ENCODE results near the gene FOXJ1.

The FOXJ1 gene

DNA sequence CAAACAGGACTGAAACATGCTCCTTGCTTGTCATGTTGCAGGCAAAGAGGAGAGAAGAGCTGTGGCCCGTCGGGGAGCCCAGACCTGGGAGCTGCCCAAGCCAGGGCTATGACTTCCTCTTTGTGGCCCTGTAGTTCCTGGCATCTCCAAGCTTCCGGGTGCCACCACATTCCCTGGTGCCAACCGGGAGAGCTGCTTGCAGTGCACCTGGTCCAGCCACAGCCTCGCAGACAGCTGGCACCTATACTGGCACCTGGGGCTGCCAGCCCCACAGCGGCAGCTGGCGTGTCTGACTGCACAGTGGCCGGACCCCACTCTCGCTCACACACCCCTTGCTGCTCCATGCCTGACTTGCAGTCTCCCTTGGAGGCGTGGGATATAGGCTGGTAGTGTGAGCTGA lies 37.1 kb upstream of the FOXJ1 start:
- H3K9me3 ChIP-seq (ENCODE audit: insufficient read depth, low read depth, low read length), result no peaks in the 10 kb centered on the region
- no peak overlapping the region for H2BK120ac ChIP-seq (ENCODE audit: insufficient read depth, low read length, poor library complexity)
- no peak overlapping the region for H3K9ac ChIP-seq (ENCODE audit: low read length)
- no peak overlapping the region for H2AK5ac ChIP-seq (ENCODE audit: low read length)
- H3K36me3 ChIP-seq (ENCODE audit: control insufficient read depth in 1 of 2, insufficient read depth in 2 of 2, low read length in 2 of 2), result no peaks in the 10 kb centered on the region
- H2AFZ ChIP-seq (ENCODE audit: insufficient read depth, low read length, poor library complexity), result no peak overlapping the region
- no peaks in the 10 kb centered on the region for H3K27me3 ChIP-seq (ENCODE audit: insufficient read depth, low read length)
- no peak overlapping the region for H4K8ac ChIP-seq (ENCODE audit: low read depth, low read length)
- H3K27ac ChIP-seq (ENCODE audit: low read depth, low read length), result no peak overlapping the region
- H2BK5ac ChIP-seq (ENCODE audit: low read depth, low read length, poor library complexity), result no peak overlapping the region
- no peak overlapping the region for H2BK12ac ChIP-seq (ENCODE audit: low read length)
- no peaks in the 10 kb centered on the region for H3K4me1 ChIP-seq (ENCODE audit: control insufficient read depth in 1 of 2, insufficient read depth in 2 of 2, low read length in 2 of 2)
- no peak overlapping the region for H4K91ac ChIP-seq (ENCODE audit: low read depth, low read length)
- no peak overlapping the region for H3K4me3 ChIP-seq (ENCODE audit: low read depth, low read length)
- no peak for DNase-seq
- no peak overlapping the region for H3K4ac ChIP-seq (ENCODE audit: low read depth, low read length)
- no peaks in the 10 kb centered on the region for H3K79me1 ChIP-seq (ENCODE audit: low read length)
- no peak overlapping the region for H3K14ac ChIP-seq (ENCODE audit: low read length)
- H3K79me2 ChIP-seq (ENCODE audit: control insufficient read depth, insufficient read depth, low read length, poor library complexity), result no peaks in the 10 kb centered on the region
- no peak overlapping the region for H3K23ac ChIP-seq (ENCODE audit: low read length)
- H3K18ac ChIP-seq (ENCODE audit: low read length), result no peak overlapping the region
- H4K12ac ChIP-seq (ENCODE audit: low read depth, low read length), result no peak overlapping the region
- no CpG with 5 or more reads among the region's 10 CpGs for WGBS (ENCODE audit: extremely low coverage, insufficient coverage, insufficient read length)
- no peak overlapping the region for H3K4me2 ChIP-seq (ENCODE audit: low read length)

DNA sequence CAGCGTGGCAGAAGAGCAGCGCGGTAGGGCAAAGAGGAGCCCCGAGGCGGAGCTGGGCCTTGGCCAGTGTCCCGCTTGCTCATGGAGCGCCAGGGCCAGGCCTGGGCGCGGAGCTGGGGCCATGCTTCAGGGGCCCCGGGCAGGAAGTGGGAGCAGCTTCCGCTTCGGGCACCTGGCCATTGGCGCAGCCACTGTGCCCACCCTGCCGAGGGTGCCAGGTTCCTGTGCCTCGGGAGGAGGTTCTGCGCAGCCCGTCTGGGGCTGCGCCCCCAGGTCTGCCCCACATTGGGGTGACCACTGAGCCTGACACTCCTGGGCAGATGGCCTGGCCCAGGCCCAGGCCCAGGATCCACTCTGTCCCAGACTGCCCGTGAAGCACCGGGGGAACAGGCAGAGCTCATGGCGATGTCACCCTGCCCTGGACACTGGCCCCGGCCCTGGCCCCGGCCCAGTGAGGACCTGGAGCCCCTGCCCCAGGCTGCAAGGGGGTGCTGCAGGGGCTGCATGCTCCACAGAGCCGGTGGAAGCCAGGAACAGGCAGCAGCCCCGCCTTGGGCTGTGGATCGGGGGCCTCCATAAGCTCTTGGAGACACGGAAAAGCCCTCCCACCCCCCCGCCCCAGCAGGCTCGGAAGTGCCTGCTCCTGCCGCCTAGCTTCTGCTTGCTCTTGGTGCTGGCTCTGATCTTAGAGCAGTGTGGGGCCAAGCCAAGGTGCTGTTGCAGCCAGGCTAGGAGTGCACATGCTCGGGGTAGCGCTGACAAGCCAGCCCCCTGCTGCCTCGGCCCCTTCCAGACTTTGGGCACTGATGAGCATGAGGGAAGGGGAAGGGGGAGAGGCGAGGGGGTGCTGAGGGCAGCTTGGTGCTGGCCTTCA lies 35.9 kb upstream of the FOXJ1 start:
- H3K27me3 ChIP-seq (ENCODE audit: insufficient read depth, low read length), result no peaks in the 10 kb centered on the region
- H4K91ac ChIP-seq (ENCODE audit: low read depth, low read length), result no peak overlapping the region
- H2BK12ac ChIP-seq (ENCODE audit: low read length), result no peak overlapping the region
- H2BK5ac ChIP-seq (ENCODE audit: low read depth, low read length, poor library complexity), result no peak overlapping the region
- H3K9ac ChIP-seq (ENCODE audit: low read length), result no peak overlapping the region
- no peak overlapping the region for H3K4me2 ChIP-seq (ENCODE audit: low read length)
- no peak overlapping the region for H2AFZ ChIP-seq (ENCODE audit: insufficient read depth, low read length, poor library complexity)
- no peak overlapping the region for H2AK5ac ChIP-seq (ENCODE audit: low read length)
- no peaks in the 10 kb centered on the region for H3K79me2 ChIP-seq (ENCODE audit: control insufficient read depth, insufficient read depth, low read length, poor library complexity)
- no peak overlapping the region for H3K27ac ChIP-seq (ENCODE audit: low read depth, low read length)
- no peak overlapping the region for H2BK120ac ChIP-seq (ENCODE audit: insufficient read depth, low read length, poor library complexity)
- H3K79me1 ChIP-seq (ENCODE audit: low read length), result no peaks in the 10 kb centered on the region
- no peak overlapping the region for H3K4me3 ChIP-seq (ENCODE audit: low read depth, low read length)
- no peak for DNase-seq
- no peaks in the 10 kb centered on the region for H3K36me3 ChIP-seq (ENCODE audit: control insufficient read depth in 1 of 2, insufficient read depth in 2 of 2, low read length in 2 of 2)
- H3K23ac ChIP-seq (ENCODE audit: low read length), result no peak overlapping the region
- WGBS (ENCODE audit: extremely low coverage, insufficient coverage, insufficient read length), result no CpG with 5 or more reads among the region's 34 CpGs
- H3K9me3 ChIP-seq (ENCODE audit: insufficient read depth, low read depth, low read length), result no peaks in the 10 kb centered on the region
- H4K8ac ChIP-seq (ENCODE audit: low read depth, low read length), result no peak overlapping the region
- H3K4me1 ChIP-seq (ENCODE audit: control insufficient read depth in 1 of 2, insufficient read depth in 2 of 2, low read length in 2 of 2), result no peaks in the 10 kb centered on the region
- H4K12ac ChIP-seq (ENCODE audit: low read depth, low read length), result no peak overlapping the region
- no peak overlapping the region for H3K14ac ChIP-seq (ENCODE audit: low read length)
- no peak overlapping the region for H3K18ac ChIP-seq (ENCODE audit: low read length)
- no peak overlapping the region for H3K4ac ChIP-seq (ENCODE audit: low read depth, low read length)

DNA sequence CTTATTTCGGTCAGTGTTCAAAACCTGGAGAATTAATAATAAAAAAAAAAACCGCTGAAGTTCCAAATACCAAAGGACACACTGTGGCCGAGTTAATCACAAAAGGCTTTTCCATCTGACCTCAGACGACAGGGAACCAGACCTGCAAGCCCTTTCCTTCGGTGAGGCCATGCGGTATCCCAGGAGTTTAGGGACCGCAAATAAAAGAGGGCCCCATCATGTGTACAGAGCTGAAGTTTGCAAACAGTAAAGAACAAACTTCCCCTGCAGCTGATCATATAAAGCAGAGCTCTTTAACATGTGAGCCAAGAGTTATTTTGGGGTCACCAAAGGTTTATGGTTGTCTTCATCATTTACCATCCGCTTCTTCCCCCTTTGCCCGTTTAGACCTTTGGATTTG lies 33.0 kb upstream of the FOXJ1 start:
- Histone ChIP-seq H3K36me3 (ENCODE audit: control insufficient read depth in 1 of 2, insufficient read depth in 2 of 2, low read length in 2 of 2) (no peaks in the 10 kb centered on the region), H4K91ac (ENCODE audit: low read depth, low read length) (no peak overlapping the region), H2BK120ac (ENCODE audit: insufficient read depth, low read length, poor library complexity) (no peak overlapping the region), H3K27me3 (ENCODE audit: insufficient read depth, low read length) (no peaks in the 10 kb centered on the region), H3K14ac (ENCODE audit: low read length) (no peak overlapping the region), H3K9ac (ENCODE audit: low read length) (no peak overlapping the region), H4K12ac (ENCODE audit: low read depth, low read length) (no peak overlapping the region), H4K8ac (ENCODE audit: low read depth, low read length) (no peak overlapping the region), H3K18ac (ENCODE audit: low read length) (no peak overlapping the region), H3K4ac (ENCODE audit: low read depth, low read length) (no peak overlapping the region), H2AK5ac (ENCODE audit: low read length) (no peak overlapping the region), H3K4me1 (ENCODE audit: control insufficient read depth in 1 of 2, insufficient read depth in 2 of 2, low read length in 2 of 2) (no peaks in the 10 kb centered on the region), H3K4me3 (ENCODE audit: low read depth, low read length) (no peak overlapping the region), H2AFZ (ENCODE audit: insufficient read depth, low read length, poor library complexity) (no peak overlapping the region), H3K79me1 (ENCODE audit: low read length) (no peaks in the 10 kb centered on the region), H3K4me2 (ENCODE audit: low read length) (no peak overlapping the region), H2BK5ac (ENCODE audit: low read depth, low read length, poor library complexity) (no peak overlapping the region), H3K79me2 (ENCODE audit: control insufficient read depth, insufficient read depth, low read length, poor library complexity) (no peaks in the 10 kb centered on the region), H3K9me3 (ENCODE audit: insufficient read depth, low read depth, low read length) (no peaks in the 10 kb centered on the region), H3K23ac (ENCODE audit: low read length) (no peak overlapping the region), H3K27ac (ENCODE audit: low read depth, low read length) (no peak overlapping the region), H2BK12ac (ENCODE audit: low read length) (no peak overlapping the region)
- whole genome bisulfite sequencing (ENCODE audit: extremely low coverage, insufficient coverage, insufficient read length), result no CpG with 5 or more reads among the region's 9 CpGs
- no peak for DNase-seq

DNA sequence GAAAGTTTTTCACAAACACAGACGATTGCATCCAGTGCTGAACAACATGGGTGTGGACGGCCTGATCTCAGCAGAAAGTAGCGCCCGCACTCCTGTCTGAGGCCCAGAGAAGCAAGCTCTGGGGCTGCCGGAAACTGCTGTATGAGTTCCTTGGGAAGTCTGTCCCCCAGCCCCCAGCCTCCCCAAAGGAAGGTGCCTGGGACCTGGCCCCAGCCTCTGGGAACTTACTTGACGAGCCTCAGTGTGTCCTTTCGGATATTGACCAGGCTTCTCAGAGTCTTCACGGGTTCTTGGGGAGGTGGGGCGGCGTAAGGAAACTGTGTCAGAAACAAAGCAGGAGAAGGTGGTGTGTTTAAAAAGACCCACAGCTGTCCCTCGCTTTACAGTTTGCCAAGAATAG lies 32.4 kb upstream of the FOXJ1 start:
- H4K8ac ChIP-seq (ENCODE audit: low read depth, low read length), result no peak overlapping the region
- no peak overlapping the region for H2AFZ ChIP-seq (ENCODE audit: insufficient read depth, low read length, poor library complexity)
- H3K9me3 ChIP-seq (ENCODE audit: insufficient read depth, low read depth, low read length), result no peaks in the 10 kb centered on the region
- no peaks in the 10 kb centered on the region for H3K79me2 ChIP-seq (ENCODE audit: control insufficient read depth, insufficient read depth, low read length, poor library complexity)
- no peak for DNase-seq
- no peak overlapping the region for H3K23ac ChIP-seq (ENCODE audit: low read length)
- WGBS (ENCODE audit: extremely low coverage, insufficient coverage, insufficient read length), result no CpG with 5 or more reads among the region's 11 CpGs
- no peaks in the 10 kb centered on the region for H3K27me3 ChIP-seq (ENCODE audit: insufficient read depth, low read length)
- no peaks in the 10 kb centered on the region for H3K4me1 ChIP-seq (ENCODE audit: control insufficient read depth in 1 of 2, insufficient read depth in 2 of 2, low read length in 2 of 2)
- no peak overlapping the region for H3K9ac ChIP-seq (ENCODE audit: low read length)
- no peaks in the 10 kb centered on the region for H3K79me1 ChIP-seq (ENCODE audit: low read length)
- H3K4me2 ChIP-seq (ENCODE audit: low read length), result no peak overlapping the region
- no peak overlapping the region for H3K4me3 ChIP-seq (ENCODE audit: low read depth, low read length)
- no peaks in the 10 kb centered on the region for H3K36me3 ChIP-seq (ENCODE audit: control insufficient read depth in 1 of 2, insufficient read depth in 2 of 2, low read length in 2 of 2)
- H3K14ac ChIP-seq (ENCODE audit: low read length), result no peak overlapping the region
- H2BK12ac ChIP-seq (ENCODE audit: low read length), result no peak overlapping the region
- H4K91ac ChIP-seq (ENCODE audit: low read depth, low read length), result no peak overlapping the region
- H4K12ac ChIP-seq (ENCODE audit: low read depth, low read length), result no peak overlapping the region
- H3K18ac ChIP-seq (ENCODE audit: low read length), result no peak overlapping the region
- H3K4ac ChIP-seq (ENCODE audit: low read depth, low read length), result no peak overlapping the region
- H3K27ac ChIP-seq (ENCODE audit: low read depth, low read length), result no peak overlapping the region
- H2BK5ac ChIP-seq (ENCODE audit: low read depth, low read length, poor library complexity), result no peak overlapping the region
- H2AK5ac ChIP-seq (ENCODE audit: low read length), result no peak overlapping the region
- H2BK120ac ChIP-seq (ENCODE audit: insufficient read depth, low read length, poor library complexity), result no peak overlapping the region
